H1 (cell line): ENCODE measurements around the gene ARHGEF16. TPM values are rescaled to one million over a fixed set of nuclear protein-coding genes. Genes with fewer than 3 reads are reported as not detected.

Experiments
- CTCF ChIA-PET: fragments of 300-600 bp; sonication (Branson Sonifier 250); formaldehyde crosslinking; loops from one replicate; lab custom pipeline; 2021; ENCODE audit not compliant: partially characterized antibody; lab: Charles Lee
- POLR2A ChIA-PET: fragments of 300-600 bp; sonication (Branson Sonifier 250); formaldehyde crosslinking; loops from one replicate; lab custom pipeline; 2021; ENCODE audit warnings: inconsistent platforms; ENCODE audit not compliant: partially characterized antibody; lab: Charles Lee
- DNase-seq, 2 experiments: peaks; one replicate each; pipeline versions ENCODE4 v3.0.0 to v3.0.0-alpha.2; 2010 to 2022; ENCODE audit warnings: low spot score in 2 of 2, low read depth in 1 of 2, mixed read lengths in 1 of 2
- FAIRE-seq: peaks from 2 replicates; lab custom pipeline; 2011; peaks lifted over from hg19 to GRCh38; lab: Jason Lieb, UNC
- H2AFZ ChIP-seq: 2 replicates; pipeline ENCODE4 v1.8.1; 2012; ENCODE audit warnings: low read length, inconsistent platforms
- H2AK5ac ChIP-seq: 2 replicates; pipeline ENCODE4 v1.6.1; 2013; ENCODE audit warnings: low read depth, low read length
- H2BK120ac ChIP-seq: replicated peaks from 2 replicates; pipeline ENCODE3; 2013; ENCODE audit warnings: low read depth, low read length, inconsistent platforms
- H2BK12ac ChIP-seq: 2 replicates; pipeline ENCODE4 v1.6.1; 2013; ENCODE audit warnings: low read depth, low read length
- H2BK15ac ChIP-seq: 2 replicates; pipeline ENCODE4 v1.6.1; 2013; ENCODE audit warnings: low read length
- H2BK20ac ChIP-seq: 2 replicates; pipeline ENCODE4 v1.6.1; 2013; ENCODE audit warnings: low read length
- H2BK5ac ChIP-seq: 2 replicates; pipeline ENCODE4 v1.6.1; 2013; ENCODE audit warnings: low read depth, low read length
- H3K14ac ChIP-seq: 2 replicates; pipeline ENCODE4 v1.6.1; 2013; ENCODE audit warnings: inconsistent platforms; ENCODE audit not compliant: insufficient read length
- H3K18ac ChIP-seq: 2 replicates; pipeline ENCODE4 v1.6.1; 2013; ENCODE audit warnings: low read length; ENCODE audit errors: extremely low read depth
- H3K23ac ChIP-seq: 2 replicates; pipeline ENCODE4 v1.6.1; 2013; ENCODE audit warnings: inconsistent platforms; ENCODE audit not compliant: insufficient read length
- H3K23me2 ChIP-seq: 2 replicates; pipeline ENCODE4 v1.6.1; 2013; ENCODE audit warnings: low read depth, low read length
- H3K27ac ChIP-seq: 2 replicates; pipeline ENCODE4 v1.6.1; 2011; ENCODE audit warnings: low read depth, low read length, inconsistent platforms
- H3K27me3 ChIP-seq, 4 experiments: replicated peaks in 1 of 4; 1 replicate in 1 of 4; 2 replicates in 3 of 4; pipeline versions ENCODE4 v1.6.1 to v1.8.1; 2011 to 2013; ENCODE audit warnings: low read length in 3 of 4, mild to moderate bottlenecking in 3 of 4, inconsistent platforms in 2 of 4, mixed read lengths in 2 of 4, moderate library complexity in 1 of 4; ENCODE audit not compliant: control insufficient read depth in 3 of 4, insufficient read depth in 3 of 4; ENCODE audit errors: extremely low read depth in 1 of 4
- H3K36me3 ChIP-seq, 4 experiments: 2 replicates each; pipeline versions ENCODE4 v1.6.1 to v1.8.1; 2011 to 2013; ENCODE audit warnings: mild to moderate bottlenecking in 4 of 4, low read length in 3 of 4, moderate library complexity in 2 of 4, control low read depth in 1 of 4, inconsistent platforms in 1 of 4; ENCODE audit not compliant: insufficient read depth in 4 of 4, control insufficient read depth in 2 of 4
- H3K4ac ChIP-seq: replicated peaks from 2 replicates; pipeline ENCODE3; 2013; ENCODE audit warnings: low read length, low read depth, mixed read lengths, inconsistent platforms; ENCODE audit not compliant: insufficient read length
- H3K4me1 ChIP-seq, 4 experiments: replicated peaks in 1 of 4; 1 replicate in 1 of 4; 2 replicates in 3 of 4; pipeline versions ENCODE4 v1.6.1 to v1.8.1; 2011 to 2013; ENCODE audit warnings: low read length in 3 of 4, inconsistent platforms in 2 of 4, mixed read lengths in 1 of 4; ENCODE audit not compliant: insufficient read depth in 4 of 4, control insufficient read depth in 3 of 4
- H3K4me2 ChIP-seq, 2 experiments: 2 replicates each; pipeline versions ENCODE4 v1.6.1 to v1.8.1; 2011 to 2013; ENCODE audit warnings: low read depth in 2 of 2, low read length in 2 of 2, control low read depth in 1 of 2, inconsistent platforms in 1 of 2, mild to moderate bottlenecking in 1 of 2; ENCODE audit not compliant: insufficient read depth in 1 of 2
- H3K4me3 ChIP-seq, 4 experiments: fragments of 200-600, 300-600 bp in 1 of 4; sonication (generic), shearing (Covaris generic), sonication (Bioruptor Twin) in 1 of 4; 2 replicates each; pipeline versions ENCODE4 v1.5.1 to v1.8.1; 2011 to 2016; ENCODE audit warnings: low read length in 4 of 4, low read depth in 3 of 4, control low read depth in 2 of 4, inconsistent platforms in 2 of 4, mild to moderate bottlenecking in 2 of 4, mixed read lengths in 1 of 4, moderate library complexity in 1 of 4; ENCODE audit not compliant: insufficient read depth in 2 of 4; ENCODE audit errors: extremely low read depth in 1 of 4
- H3K56ac ChIP-seq: replicated peaks from 2 replicates; pipeline ENCODE3; 2013; ENCODE audit warnings: low read depth, mild to moderate bottlenecking, mixed read lengths, low read length, inconsistent platforms; ENCODE audit not compliant: insufficient read length
- H3K79me1 ChIP-seq: 2 replicates; pipeline ENCODE4 v1.6.1; 2013; ENCODE audit warnings: low read depth, low read length, control low read depth
- H3K79me2 ChIP-seq, 2 experiments: 2 replicates each; pipeline versions ENCODE4 v1.6.1 to v1.8.1; 2012 to 2013; ENCODE audit warnings: low read length in 2 of 2, mild to moderate bottlenecking in 2 of 2, inconsistent platforms in 1 of 2; ENCODE audit not compliant: insufficient read depth in 2 of 2, control insufficient read depth in 1 of 2
- H3K9ac ChIP-seq, 4 experiments: replicated peaks in 1 of 4; 1 replicate in 1 of 4; 2 replicates in 3 of 4; pipeline versions ENCODE4 v1.6.1 to v1.8.1; 2011 to 2013; ENCODE audit warnings: low read depth in 3 of 4, low read length in 3 of 4, control low read depth in 2 of 4, mild to moderate bottlenecking in 2 of 4, moderate library complexity in 2 of 4, inconsistent platforms in 1 of 4; ENCODE audit errors: extremely low read depth in 1 of 4
- H3K9me3 ChIP-seq, 2 experiments: 2 replicates each; pipeline versions ENCODE4 v1.6.1 to v1.8.1; 2012 to 2013; ENCODE audit warnings: mild to moderate bottlenecking in 2 of 2, moderate library complexity in 2 of 2, control low read depth in 1 of 2, inconsistent platforms in 1 of 2, low read depth in 1 of 2, low read length in 1 of 2, mixed read lengths in 1 of 2; ENCODE audit not compliant: insufficient read depth in 2 of 2
- H4K20me1 ChIP-seq, 2 experiments: replicated peaks in 1 of 2; 2 replicates each; pipeline versions ENCODE3 to v1.8.1; 2011 to 2013; ENCODE audit warnings: inconsistent platforms in 2 of 2, low read length in 2 of 2, mild to moderate bottlenecking in 1 of 2; ENCODE audit not compliant: insufficient read depth in 2 of 2, control insufficient read depth in 1 of 2
- H4K5ac ChIP-seq: 2 replicates; pipeline ENCODE4 v1.6.1; 2013; ENCODE audit warnings: low read length, low read depth, mixed read lengths, inconsistent platforms; ENCODE audit not compliant: insufficient read length
- H4K8ac ChIP-seq: 2 replicates; pipeline ENCODE4 v1.8.0; 2013; ENCODE audit warnings: mild to moderate bottlenecking, moderate library complexity, low read length, inconsistent platforms; ENCODE audit not compliant: insufficient read depth; ENCODE audit errors: extremely low read depth
- H4K91ac ChIP-seq: replicated peaks from 2 replicates; pipeline ENCODE3; 2013; ENCODE audit warnings: low read length, mixed read lengths, inconsistent platforms; ENCODE audit not compliant: insufficient read length
- ATF2 ChIP-seq: IDR thresholded peaks from 2 replicates; pipeline ENCODE4 v1.6.1; 2012; ENCODE audit warnings: low read length, inconsistent platforms
- CTBP2 ChIP-seq: IDR thresholded peaks from 2 replicates; pipeline ENCODE4 v1.7.0; 2011; ENCODE audit warnings: borderline replicate concordance, mild to moderate bottlenecking, moderate library complexity, mixed read lengths, low read length; ENCODE audit not compliant: insufficient read depth, insufficient read length
- EGR1 ChIP-seq: IDR thresholded peaks from 2 replicates; pipeline ENCODE4 v1.6.1; 2011; ENCODE audit warnings: low read depth, low read length, borderline replicate concordance
- HDAC6 ChIP-seq: IDR thresholded peaks from one replicate; pipeline ENCODE4 v1.7.1; 2012; ENCODE audit warnings: low read depth, mild to moderate bottlenecking, inconsistent platforms, low read length, moderate library complexity
- JUN ChIP-seq: IDR thresholded peaks from 2 replicates; pipeline ENCODE4 v1.6.1; 2011; ENCODE audit warnings: low read depth, mild to moderate bottlenecking, improper control_type of control experiment, low read length
- KDM5A ChIP-seq: fragments of 200-600 bp; IDR thresholded peaks from 2 replicates; pipeline ENCODE4 v1.7.1; 2012; ENCODE audit warnings: mild to moderate bottlenecking, low read length, inconsistent platforms, mixed read lengths
- NRF1 ChIP-seq: IDR thresholded peaks from 2 replicates; pipeline ENCODE4 v1.6.1; 2011; ENCODE audit warnings: mild to moderate bottlenecking, low read depth, low read length, improper control_type of control experiment
- RXRA ChIP-seq: IDR thresholded peaks from 2 replicates; pipeline ENCODE4 v1.6.1; 2011; ENCODE audit warnings: low read depth, mild to moderate bottlenecking, low read length, moderate library complexity; ENCODE audit not compliant: insufficient read depth
- WGBS, 2 experiments: shearing (Covaris generic) in 1 of 2; methylation state at CpG; one replicate each; pipeline versions ENCODE4 v1.1.6 to v1.1.7; 2013 to 2015; ENCODE audit warnings: low lambda C conversion rate in 2 of 2, mixed read lengths in 2 of 2, inconsistent platforms in 1 of 2, low coverage in 1 of 2, missing lambda C conversion rate in 1 of 2; ENCODE audit not compliant: insufficient replicate concordance in 2 of 2, insufficient coverage in 1 of 2, insufficient read length in 1 of 2; ENCODE audit errors: extremely low coverage in 1 of 2, missing lambda C conversion rate in 1 of 2; 5-methylcytosine and 5-hydroxymethylcytosine counted together
- polyA plus RNA-seq, 7 experiments: library from polyadenylated mRNA; depleted of rRNA in 3 of 7; stranded (reverse) in 5 of 7; unstranded in 2 of 7; fragments of >200 nt in 5 of 7; fragments of 200-250 nt in 2 of 7; gene quantifications; 1 replicate in 5 of 7; 2 replicates in 1 of 7; 4 replicates in 1 of 7; pipeline versions ENCODE4 v1.2.1 to v1.2.3, GENCODE V29; 2011 to 2013; ENCODE audit warnings: missing spikeins in 2 of 7, mixed read lengths in 2 of 7
- total RNA-seq: library from RNA; stranded (reverse); fragmentation: NEBNext Ultra II Directional; extraction: Animal tissue kit (Norgen Biotek cat#: 25700); gene quantifications from 2 replicates; pipeline ENCODE4 v1.2.1, GENCODE V29; 2021

ARHGEF16 gene
- total and polyA plus RNA-seq, 2 of the 8 experiments (the other 6 are each of a cell fraction or from before 2014, with no cell fraction given), result 18.3 to 20.7 TPM

GRCh38 chr1:3503525-3503886 lies 49.0 kb downstream of the ARHGEF16 start:
- no peak overlapping the region for H3K27ac ChIP-seq
- POLR2A ChIA-PET, result no interaction called here
- no peak for TF ChIP-seq HDAC6
- TF ChIP-seq KDM5A, result no peak
- no peak for TF ChIP-seq NRF1
- TF ChIP-seq RXRA, result no peak
- no peak for TF ChIP-seq JUN
- TF ChIP-seq CTBP2, result no peak
- no peak for TF ChIP-seq EGR1
- no peak for TF ChIP-seq ATF2

More at GRCh38 chr1:3503525-3503886, 49.0 kb downstream of the ARHGEF16 start:
- Histone ChIP-seq H3K9me3 (no peaks in the 10 kb centered on the region), H3K14ac (no peak overlapping the region), H4K8ac (no peak overlapping the region), H4K20me1 (peaks cover 0 to 23% of the 10 kb centered on the region in 2 experiments), H2BK5ac (no peak overlapping the region), H4K5ac (no peak overlapping the region), H2BK15ac (no peak overlapping the region), H2BK12ac (no peak overlapping the region), H3K27me3 (no peaks in the 10 kb centered on the region), H3K4me2 (no peak overlapping the region), H3K56ac (no peak overlapping the region), H2BK20ac (no peak overlapping the region), H3K79me2 (no peaks in the 10 kb centered on the region), H2BK120ac (no peak overlapping the region), H2AK5ac (no peak overlapping the region), H3K18ac (no peak overlapping the region), H2AFZ (no peak overlapping the region), H3K79me1 (no peaks in the 10 kb centered on the region; the same call in 1 of the 2 replicates), H4K91ac (no peak overlapping the region), H3K4ac (no peak overlapping the region), H3K4me3 (no peak overlapping the region), H3K23me2 (no peaks in the 10 kb centered on the region), H3K36me3 (no peaks in the 10 kb centered on the region; a peak in 2 of 8 replicates), H3K9ac (no peak overlapping the region), H3K4me1 (no peaks in the 10 kb centered on the region), H3K23ac (no peak overlapping the region)
- WGBS, 2 experiments, result 98% methylated on average over 8 of the region's 8 CpGs; no CpG with 5 or more reads in 1 of the 2 experiments
- CTCF ChIA-PET, result interaction anchor here (0.5 to 2.8 kb wide), 8 partner anchors 11 to 115 kb away, joined by 3 to 12 read pairs (median 4); no protein-coding TSS in a partner anchor
- DNase-seq (no peak), FAIRE-seq (no peak)
